HEK293 (cell line): ENCODE results near the gene BCAS3.

Experiments used
- CTCF ChIA-PET: fragments of 350-600 bp; formaldehyde crosslinking; extraction: SDS; loops from one replicate; lab custom pipeline; 2021; ENCODE audit warnings: antibody characterized with exemption; lab: Yijun Ruan, JAX
- POLR2A ChIA-PET: fragments of 300-600 bp; formaldehyde crosslinking; extraction: SDS; loops from one replicate; lab custom pipeline; 2020; ENCODE audit warnings: antibody characterized with exemption, inconsistent platforms; lab: Yijun Ruan, JAX
- H3K27ac ChIP-seq: fragments of 200-500 bp; sonication (Bioruptor generic); 2 replicates; pipeline ENCODE4 v1.5.1; 2014; ENCODE audit warnings: low read depth, low read length, control low read depth, inconsistent platforms; ENCODE audit errors: extremely low read depth
- H3K36me3 ChIP-seq, 2 experiments: fragments of 200-500 bp in 1 of 2; sonication (Bioruptor generic) in 1 of 2; 1 replicate in 1 of 2; 2 replicates in 1 of 2; pipeline ENCODE4 v1.5.1; 2014 to 2017; ENCODE audit warnings: inconsistent platforms in 2 of 2, low read length in 2 of 2; ENCODE audit not compliant: control insufficient read depth in 2 of 2, insufficient read depth in 1 of 2
- H3K4me1 ChIP-seq: fragments of 200-500 bp; sonication (Bioruptor generic); 2 replicates; pipeline ENCODE4 v1.5.1; 2014; ENCODE audit warnings: mild to moderate bottlenecking, low read length, inconsistent platforms; ENCODE audit not compliant: control insufficient read depth, insufficient read depth
- H3K4me3 ChIP-seq: 2 replicates; pipeline ENCODE4 v1.5.1; 2011; ENCODE audit warnings: low read depth, mild to moderate bottlenecking, control low read depth, low read length, moderate library complexity
- H3K9me3 ChIP-seq: fragments of 200-500 bp; sonication (Bioruptor generic); 2 replicates; pipeline ENCODE4 v1.5.1; 2014; ENCODE audit warnings: low read depth, low read length, inconsistent platforms; ENCODE audit not compliant: control insufficient read depth, insufficient read depth
- HIC1 ChIP-seq: fragments of 450-650 bp; formaldehyde crosslinking; IDR thresholded peaks from 2 replicates; pipeline ENCODE4 v1.5.1; 2016; ENCODE audit warnings: missing biosample characterization, missing genetic modification characterization
- KLF1 ChIP-seq: fragments of 450-650 bp; formaldehyde crosslinking; IDR thresholded peaks from 2 replicates; pipeline ENCODE4 v1.5.1; 2016; ENCODE audit warnings: missing biosample characterization, missing genetic modification characterization
- SCRT1 ChIP-seq: fragments of 450-650 bp; formaldehyde crosslinking; IDR thresholded peaks from 2 replicates; pipeline ENCODE4 v1.5.1; 2016; ENCODE audit warnings: missing biosample characterization, missing genetic modification characterization, borderline replicate concordance
- SETDB1 ChIP-seq: IDR thresholded peaks from one replicate; pipeline ENCODE4 v1.6.1; 2017; ENCODE audit warnings: mild to moderate bottlenecking, low read length, moderate library complexity, mixed read lengths; ENCODE audit not compliant: insufficient read length
- SP2 ChIP-seq: fragments of 450-650 bp; formaldehyde crosslinking; IDR thresholded peaks from 2 replicates; pipeline ENCODE4 v1.5.1; 2016; ENCODE audit warnings: missing biosample characterization, missing genetic modification characterization
- SP7 ChIP-seq: fragments of 450-650 bp; formaldehyde crosslinking; IDR thresholded peaks from 2 replicates; pipeline ENCODE4 v1.5.1; 2016; ENCODE audit warnings: missing biosample characterization, missing genetic modification characterization
- TRIM28 ChIP-seq: IDR thresholded peaks from 2 replicates; pipeline ENCODE4 v1.6.1; 2011; ENCODE audit warnings: low read length, control low read depth, borderline replicate concordance
- ZEB2 ChIP-seq: fragments of 450-650 bp; formaldehyde crosslinking; IDR thresholded peaks from 2 replicates; pipeline ENCODE4 v1.5.1; 2016; ENCODE audit warnings: missing biosample characterization, missing genetic modification characterization
- ZIC2 ChIP-seq: fragments of 450-650 bp; formaldehyde crosslinking; IDR thresholded peaks from 2 replicates; pipeline ENCODE4 v1.5.1; 2016; ENCODE audit warnings: missing biosample characterization, missing genetic modification characterization
- ZNF292 ChIP-seq: fragments of 450-650 bp; formaldehyde crosslinking; IDR thresholded peaks from 2 replicates; pipeline ENCODE4 v1.5.1; 2016; ENCODE audit warnings: low read depth, missing biosample characterization, missing genetic modification characterization, borderline replicate concordance
- ZNF335 ChIP-seq: fragments of 450-650 bp; formaldehyde crosslinking; conservative IDR thresholded peaks from 2 replicates; pipeline ENCODE4 v1.5.1; 2016; ENCODE audit warnings: missing biosample characterization, missing genetic modification characterization
- ZNF404 ChIP-seq: fragments of 450-650 bp; formaldehyde crosslinking; IDR thresholded peaks from 2 replicates; pipeline ENCODE4 v1.5.1; 2017; ENCODE audit warnings: missing biosample characterization, missing genetic modification characterization
- ZNF433 ChIP-seq: fragments of 450-650 bp; formaldehyde crosslinking; IDR thresholded peaks from 2 replicates; pipeline ENCODE4 v1.5.1; 2016; ENCODE audit warnings: missing biosample characterization, missing genetic modification characterization, low read depth
- ZNF514 ChIP-seq: fragments of 450-650 bp; formaldehyde crosslinking; IDR thresholded peaks from 2 replicates; pipeline ENCODE4 v1.5.1; 2016; ENCODE audit warnings: missing biosample characterization, missing genetic modification characterization
- ZNF555 ChIP-seq: fragments of 450-650 bp; formaldehyde crosslinking; conservative IDR thresholded peaks from 2 replicates; pipeline ENCODE4 v1.5.1; 2017; ENCODE audit warnings: missing biosample characterization, mild to moderate bottlenecking, missing genetic modification characterization, inconsistent platforms
- ZNF585B ChIP-seq: fragments of 450-650 bp; formaldehyde crosslinking; IDR thresholded peaks from 2 replicates; pipeline ENCODE4 v1.5.1; 2016; ENCODE audit warnings: missing biosample characterization, missing genetic modification characterization
- ZNF76 ChIP-seq: fragments of 450-650 bp; formaldehyde crosslinking; IDR thresholded peaks from 2 replicates; pipeline ENCODE4; 2016; ENCODE audit warnings: low read depth, missing biosample characterization, missing genetic modification characterization, borderline replicate concordance
- ZNF843 ChIP-seq: fragments of 450-650 bp; formaldehyde crosslinking; IDR thresholded peaks from 2 replicates; pipeline ENCODE4 v1.5.1; 2016; ENCODE audit warnings: missing biosample characterization, missing genetic modification characterization
- TF ChIP-seq, protein P1 (sequence below): fragments of 450-650 bp; formaldehyde crosslinking; IDR thresholded peaks from 2 replicates; pipeline ENCODE4 v1.5.1; 2016; ENCODE audit warnings: missing biosample characterization, missing genetic modification characterization
- TF ChIP-seq, protein P2 (sequence below): sonication (generic); formaldehyde crosslinking; IDR thresholded peaks from 2 replicates; pipeline ENCODE4 v1.8.1; 2022; ENCODE audit warnings: mild to moderate bottlenecking, moderate library complexity, missing genetic modification reagents
- TF ChIP-seq, protein P3 (sequence below): fragments of 450-650 bp; formaldehyde crosslinking; IDR thresholded peaks from 2 replicates; pipeline ENCODE4 v1.5.1; 2016; ENCODE audit warnings: missing biosample characterization, missing genetic modification characterization, borderline replicate concordance

Gene BCAS3

GRCh38 chr17:60680754-60681153 lies 3.1 kb downstream of the BCAS3 start:
- H3K9me3 ChIP-seq: no peaks in the 10 kb centered on the region
- H3K27ac ChIP-seq: no peak overlapping the region
- TF ChIP-seq ZNF514 (tag by site-specific recombination) (no peak), ZNF404 (tag by site-specific recombination) (no peak), SP2 (tag by site-specific recombination) (no peak), ZNF292 (tag by site-specific recombination) (no peak)
- TF ChIP-seq, protein P1, sequence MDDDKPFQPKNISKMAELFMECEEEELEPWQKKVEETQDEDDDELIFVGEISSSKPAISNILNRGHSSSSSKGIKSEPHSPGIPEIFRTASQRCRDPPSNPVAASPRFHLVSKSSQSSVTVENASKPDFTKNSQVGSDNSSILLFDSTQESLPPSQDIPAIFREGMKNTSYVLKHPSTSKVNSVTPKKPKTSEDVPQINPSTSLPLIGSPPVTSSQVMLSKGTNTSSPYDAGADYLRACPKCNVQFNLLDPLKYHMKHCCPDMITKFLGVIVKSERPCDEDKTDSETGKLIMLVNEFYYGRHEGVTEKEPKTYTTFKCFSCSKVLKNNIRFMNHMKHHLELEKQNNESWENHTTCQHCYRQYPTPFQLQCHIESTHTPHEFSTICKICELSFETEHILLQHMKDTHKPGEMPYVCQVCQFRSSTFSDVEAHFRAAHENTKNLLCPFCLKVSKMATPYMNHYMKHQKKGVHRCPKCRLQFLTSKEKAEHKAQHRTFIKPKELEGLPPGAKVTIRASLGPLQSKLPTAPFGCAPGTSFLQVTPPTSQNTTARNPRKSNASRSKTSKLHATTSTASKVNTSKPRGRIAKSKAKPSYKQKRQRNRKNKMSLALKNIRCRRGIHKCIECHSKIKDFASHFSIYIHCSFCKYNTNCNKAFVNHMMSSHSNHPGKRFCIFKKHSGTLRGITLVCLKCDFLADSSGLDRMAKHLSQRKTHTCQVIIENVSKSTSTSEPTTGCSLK (tag by site-specific recombination): no peak
- peaks cover 3% of the 10 kb centered on the region; the same call in 1 of the 2 replicates for H3K4me1 ChIP-seq
- peaks cover 19 to 37% of the 10 kb centered on the region in 2 experiments for H3K36me3 ChIP-seq
- no peak overlapping the region for H3K4me3 ChIP-seq
- CTCF ChIA-PET: interaction anchor here (0.9 kb wide), 1 partner anchor 19 kb away, joined by 4 read pairs; no protein-coding TSS in a partner anchor
- POLR2A ChIA-PET: no interaction called here

- H3K4me1 ChIP-seq: no peaks in the 10 kb centered on the region
- H3K9me3 ChIP-seq: no peaks in the 10 kb centered on the region
- no peak overlapping the region for H3K27ac ChIP-seq
- no peak overlapping the region for H3K4me3 ChIP-seq
- TF ChIP-seq ZNF335 (tag by site-specific recombination): no peak
- no peak for TF ChIP-seq SP7
- TF ChIP-seq HIC1: no peak
- TF ChIP-seq, protein P2, sequence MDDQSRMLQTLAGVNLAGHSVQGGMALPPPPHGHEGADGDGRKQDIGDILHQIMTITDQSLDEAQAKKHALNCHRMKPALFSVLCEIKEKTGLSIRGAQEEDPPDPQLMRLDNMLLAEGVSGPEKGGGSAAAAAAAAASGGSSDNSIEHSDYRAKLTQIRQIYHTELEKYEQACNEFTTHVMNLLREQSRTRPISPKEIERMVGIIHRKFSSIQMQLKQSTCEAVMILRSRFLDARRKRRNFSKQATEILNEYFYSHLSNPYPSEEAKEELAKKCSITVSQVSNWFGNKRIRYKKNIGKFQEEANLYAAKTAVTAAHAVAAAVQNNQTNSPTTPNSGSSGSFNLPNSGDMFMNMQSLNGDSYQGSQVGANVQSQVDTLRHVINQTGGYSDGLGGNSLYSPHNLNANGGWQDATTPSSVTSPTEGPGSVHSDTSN (CRISPR knock-in tag): no peak
- TF ChIP-seq ZNF585B: no peak
- no peak for TF ChIP-seq ZNF555 (tag by site-specific recombination)
- no peak for TF ChIP-seq ZNF843 (tag by site-specific recombination)
- TF ChIP-seq SCRT1: no peak
- TF ChIP-seq ZEB2 (tag by site-specific recombination): no peak
- TF ChIP-seq ZNF76: no peak
- no peak for TF ChIP-seq ZNF292 (tag by site-specific recombination)
- no peak for TF ChIP-seq SETDB1
- no peak for TF ChIP-seq TRIM28
- no peak for TF ChIP-seq KLF1 (tag by site-specific recombination)
- TF ChIP-seq ZNF433 (tag by site-specific recombination): no peak
- TF ChIP-seq, protein P3, sequence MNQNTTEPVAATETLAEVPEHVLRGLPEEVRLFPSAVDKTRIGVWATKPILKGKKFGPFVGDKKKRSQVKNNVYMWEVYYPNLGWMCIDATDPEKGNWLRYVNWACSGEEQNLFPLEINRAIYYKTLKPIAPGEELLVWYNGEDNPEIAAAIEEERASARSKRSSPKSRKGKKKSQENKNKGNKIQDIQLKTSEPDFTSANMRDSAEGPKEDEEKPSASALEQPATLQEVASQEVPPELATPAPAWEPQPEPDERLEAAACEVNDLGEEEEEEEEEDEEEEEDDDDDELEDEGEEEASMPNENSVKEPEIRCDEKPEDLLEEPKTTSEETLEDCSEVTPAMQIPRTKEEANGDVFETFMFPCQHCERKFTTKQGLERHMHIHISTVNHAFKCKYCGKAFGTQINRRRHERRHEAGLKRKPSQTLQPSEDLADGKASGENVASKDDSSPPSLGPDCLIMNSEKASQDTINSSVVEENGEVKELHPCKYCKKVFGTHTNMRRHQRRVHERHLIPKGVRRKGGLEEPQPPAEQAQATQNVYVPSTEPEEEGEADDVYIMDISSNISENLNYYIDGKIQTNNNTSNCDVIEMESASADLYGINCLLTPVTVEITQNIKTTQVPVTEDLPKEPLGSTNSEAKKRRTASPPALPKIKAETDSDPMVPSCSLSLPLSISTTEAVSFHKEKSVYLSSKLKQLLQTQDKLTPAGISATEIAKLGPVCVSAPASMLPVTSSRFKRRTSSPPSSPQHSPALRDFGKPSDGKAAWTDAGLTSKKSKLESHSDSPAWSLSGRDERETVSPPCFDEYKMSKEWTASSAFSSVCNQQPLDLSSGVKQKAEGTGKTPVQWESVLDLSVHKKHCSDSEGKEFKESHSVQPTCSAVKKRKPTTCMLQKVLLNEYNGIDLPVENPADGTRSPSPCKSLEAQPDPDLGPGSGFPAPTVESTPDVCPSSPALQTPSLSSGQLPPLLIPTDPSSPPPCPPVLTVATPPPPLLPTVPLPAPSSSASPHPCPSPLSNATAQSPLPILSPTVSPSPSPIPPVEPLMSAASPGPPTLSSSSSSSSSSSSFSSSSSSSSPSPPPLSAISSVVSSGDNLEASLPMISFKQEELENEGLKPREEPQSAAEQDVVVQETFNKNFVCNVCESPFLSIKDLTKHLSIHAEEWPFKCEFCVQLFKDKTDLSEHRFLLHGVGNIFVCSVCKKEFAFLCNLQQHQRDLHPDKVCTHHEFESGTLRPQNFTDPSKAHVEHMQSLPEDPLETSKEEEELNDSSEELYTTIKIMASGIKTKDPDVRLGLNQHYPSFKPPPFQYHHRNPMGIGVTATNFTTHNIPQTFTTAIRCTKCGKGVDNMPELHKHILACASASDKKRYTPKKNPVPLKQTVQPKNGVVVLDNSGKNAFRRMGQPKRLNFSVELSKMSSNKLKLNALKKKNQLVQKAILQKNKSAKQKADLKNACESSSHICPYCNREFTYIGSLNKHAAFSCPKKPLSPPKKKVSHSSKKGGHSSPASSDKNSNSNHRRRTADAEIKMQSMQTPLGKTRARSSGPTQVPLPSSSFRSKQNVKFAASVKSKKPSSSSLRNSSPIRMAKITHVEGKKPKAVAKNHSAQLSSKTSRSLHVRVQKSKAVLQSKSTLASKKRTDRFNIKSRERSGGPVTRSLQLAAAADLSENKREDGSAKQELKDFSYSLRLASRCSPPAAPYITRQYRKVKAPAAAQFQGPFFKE (tag by site-specific recombination): no peak
- TF ChIP-seq ZIC2 (tag by site-specific recombination): no peak
- ChIA-PET POLR2A (no interaction called here), CTCF (interaction anchor here (0.6 to 0.7 kb wide), 3 partner anchors 35 to 1985 kb away, joined by 3 to 4 read pairs (median 3); no protein-coding TSS in a partner anchor)
- peaks cover 30 to 60% of the 10 kb centered on the region in 2 experiments for H3K36me3 ChIP-seq
Measured at GRCh38 chr17:60685437-60685836, 7.8 kb downstream of the BCAS3 start.
